GM23338 (cell line): ENCODE data around the gene TAAR5. TPM values are rescaled to one million over a fixed set of nuclear protein-coding genes. Genes with fewer than 3 reads are reported as not detected.
"Not testable (repeated sequence)": the region's sequence is repeated elsewhere in the genome, so short reads cannot be mapped to it uniquely, and the experiment has no call there.

Source experiments
- ATAC-seq: fragments of 200-7000 bp; cut with Tn5 transposase; 3 replicates; pipeline ENCODE4 v1.9.1; 2020
- DNase-seq: peaks from one replicate; pipeline ENCODE4 v3.0.0-alpha.2; 2015; ENCODE audit warnings: low spot score
- H2AFZ ChIP-seq: fragments of 200-600 bp; sonication (generic); 2 replicates; pipeline ENCODE4 v1.8.0; 2016; ENCODE audit warnings: antibody characterized with exemption, mild to moderate bottlenecking, moderate library complexity
- H3F3A ChIP-seq: fragments of 200-600 bp; sonication (generic); replicated peaks from 2 replicates; pipeline ENCODE4 v1.8.0; 2017; ENCODE audit warnings: antibody characterized with exemption, mixed run types, low read depth
- H3K27ac ChIP-seq: fragments of 200-600 bp; sonication (generic); 2 replicates; pipeline ENCODE4 v1.6.1; 2016; ENCODE audit warnings: low read depth
- H3K27me3 ChIP-seq: fragments of 200-600 bp; sonication (generic); 2 replicates; pipeline ENCODE4 v1.8.0; 2016; ENCODE audit warnings: mild to moderate bottlenecking, mixed run types, moderate library complexity; ENCODE audit not compliant: insufficient read depth
- H3K36me3 ChIP-seq: fragments of 200-600 bp; sonication (generic); 2 replicates; pipeline ENCODE4 v1.8.0; 2016; ENCODE audit warnings: mild to moderate bottlenecking; ENCODE audit not compliant: insufficient read depth
- H3K4me1 ChIP-seq: fragments of 200-600 bp; sonication (generic); 2 replicates; pipeline ENCODE4 v1.8.0; 2016; ENCODE audit warnings: mild to moderate bottlenecking, moderate library complexity; ENCODE audit not compliant: insufficient read depth
- H3K4me2 ChIP-seq: fragments of 200-600 bp; sonication (generic); 2 replicates; pipeline ENCODE4 v1.7.1; 2017; ENCODE audit warnings: mixed run types
- H3K4me3 ChIP-seq: fragments of 200-600 bp; sonication (generic); 2 replicates; pipeline ENCODE4 v1.6.1; 2016; ENCODE audit warnings: mixed run types
- H3K79me2 ChIP-seq: fragments of 200-600 bp; sonication (generic); replicated peaks from 2 replicates; pipeline ENCODE4 v1.8.0; 2017; ENCODE audit warnings: mild to moderate bottlenecking; ENCODE audit not compliant: insufficient read depth
- H3K9me2 ChIP-seq: fragments of 200-600 bp; sonication (generic); 2 replicates; pipeline ENCODE4 v1.8.0; 2017; ENCODE audit not compliant: insufficient read depth
- H4K20me1 ChIP-seq: fragments of 200-600 bp; sonication (generic); replicated peaks from 2 replicates; pipeline ENCODE4 v1.8.0; 2017; ENCODE audit warnings: mild to moderate bottlenecking; ENCODE audit not compliant: insufficient read depth
- H3K27ac Mint-ChIP-seq: 2 replicates; pipeline ENCODE4 v1.8.0; 2020; ENCODE audit warnings: inconsistent platforms, mild to moderate bottlenecking, moderate library complexity, mixed read lengths
- H3K27me3 Mint-ChIP-seq: 3 replicates; pipeline ENCODE4 v1.8.0; 2022; ENCODE audit warnings: low read depth, mild to moderate bottlenecking, moderate library complexity, mixed read lengths, inconsistent platforms; ENCODE audit not compliant: insufficient read depth, poor library complexity
- H3K36me3 Mint-ChIP-seq: 3 replicates; pipeline ENCODE4 v1.8.0; 2021; ENCODE audit warnings: low read depth, mild to moderate bottlenecking, inconsistent platforms, moderate library complexity, mixed read lengths
- H3K4me1 Mint-ChIP-seq: 3 replicates; pipeline ENCODE4 v1.8.0; 2020; ENCODE audit warnings: mild to moderate bottlenecking, inconsistent platforms, mixed read lengths
- H3K4me3 Mint-ChIP-seq: 3 replicates; pipeline ENCODE4 v1.8.0; 2021; ENCODE audit warnings: moderate library complexity, mild to moderate bottlenecking, inconsistent platforms, mixed read lengths
- H3K9me3 Mint-ChIP-seq: 3 replicates; pipeline ENCODE4 v1.8.0; 2020; ENCODE audit warnings: moderate library complexity, mild to moderate bottlenecking, inconsistent platforms, mixed read lengths
- CREB1 ChIP-seq: fragments of 250-450 bp; sonication (Bioruptor Pico); IDR thresholded peaks from 2 replicates; pipeline ENCODE4 v1.5.0; 2020; ENCODE audit warnings: low read depth, mild to moderate bottlenecking, moderate library complexity
- CTCF ChIP-seq, 2 experiments: fragments of 200-600 bp in 1 of 2; sonication (generic) in 1 of 2; conservative IDR thresholded peaks; 2 replicates each; pipeline versions ENCODE4 v1.5.1 to v1.6.1; 2016 to 2017; ENCODE audit warnings: antibody characterized with exemption in 2 of 2, low read depth in 2 of 2, mild to moderate bottlenecking in 2 of 2, moderate library complexity in 1 of 2
- EZH2phosphoT487 ChIP-seq: fragments of 200-600 bp; sonication (generic); IDR thresholded peaks from one replicate; pipeline ENCODE4 v1.8.1; 2018; ENCODE audit warnings: antibody characterized with exemption; ENCODE audit not compliant: unreplicated experiment
- JUNB ChIP-seq: IDR thresholded peaks from one replicate; pipeline ENCODE4 v1.6.1; 2016; ENCODE audit warnings: antibody characterized with exemption; ENCODE audit not compliant: unreplicated experiment
- NANOG ChIP-seq: IDR thresholded peaks from 2 replicates; pipeline ENCODE4 v1.6.1; 2016; ENCODE audit warnings: antibody characterized with exemption, borderline replicate concordance
- STAT1 ChIP-seq: IDR thresholded peaks from one replicate; pipeline ENCODE4 v1.6.1; 2016; ENCODE audit warnings: antibody characterized with exemption; ENCODE audit not compliant: unreplicated experiment
- polyA plus RNA-seq: library from polyadenylated mRNA; unstranded; fragments of >200 nt; fragmentation: Nextera tagmentation; extraction: Ambion mirVana; gene quantifications from 2 replicates; pipeline ENCODE4 v1.2.1, GENCODE V29; 2016
- total RNA-seq: library from RNA; depleted of rRNA; stranded (reverse); fragments of >200 nt; shearing (Covaris generic); gene quantifications from 2 replicates; pipeline ENCODE4 v1.2.3, GENCODE V29; 2014

The TAAR5 gene
- total and polyA plus RNA-seq, 2 experiments from 2014 or later: not detected

DNA sequence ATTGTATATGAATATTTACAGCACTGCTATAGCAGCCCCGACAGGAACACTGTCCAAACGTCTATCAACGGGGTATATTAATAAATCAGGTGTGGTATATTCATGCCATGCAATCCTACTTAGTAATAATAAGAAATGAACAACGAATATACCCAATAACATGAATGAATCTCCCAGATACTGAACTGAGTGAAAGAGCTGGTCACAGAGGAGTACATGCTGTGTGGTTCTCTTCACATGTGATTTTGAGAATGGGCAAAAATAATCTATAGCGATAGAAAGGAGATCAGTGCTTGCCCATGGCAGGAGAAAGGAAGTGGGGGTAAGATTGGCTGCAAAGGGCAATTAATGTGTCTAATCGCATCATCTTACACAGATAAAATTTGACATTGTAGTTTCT, 23.1 kb downstream of the TAAR5 start:
- Histone ChIP-seq H3K4me2 (no peak overlapping the region), H3K27ac (no peak overlapping the region), H3K4me3 (no peak overlapping the region), H3K27me3 (no peaks in the 10 kb centered on the region), H4K20me1 (no peaks in the 10 kb centered on the region), H3K79me2 (no peaks in the 10 kb centered on the region), H2AFZ (no peak overlapping the region), H3K4me1 (peaks cover 25% of the 10 kb centered on the region), H3K9me2 (no peaks in the 10 kb centered on the region), H3F3A (no peaks in the 10 kb centered on the region), H3K36me3 (no peaks in the 10 kb centered on the region)
- Mint-ChIP-seq H3K27me3 (peaks cover 3% of the 10 kb centered on the region), H3K27ac (no peak overlapping the region), H3K4me1 (peaks cover 32% of the 10 kb centered on the region), H3K36me3 (no peaks in the 10 kb centered on the region), H3K4me3 (no peak overlapping the region), H3K9me3 (no peaks in the 10 kb centered on the region)
- no peak for DNase-seq
- no peak for ATAC-seq
- TF ChIP-seq CTCF (conservative IDR thresholded peaks at IDR 0.05; ENCODE audit: low read depth in 2 of 2) (no peak), JUNB (no peak), EZH2phosphoT487 (no peak), CREB1 (CRISPR knock-in tag) (no peak), NANOG (no peak)

GRCh38 chr6:132560087-132560486, 29.5 kb downstream of the TAAR5 start:
- H3K36me3 Mint-ChIP-seq, H3K4me1 ChIP-seq, DNase-seq, H3F3A ChIP-seq, H3K9me2 ChIP-seq, H3K27ac ChIP-seq, H4K20me1 ChIP-seq, H3K27ac Mint-ChIP-seq, H3K79me2 ChIP-seq, H2AFZ ChIP-seq, H3K4me3 ChIP-seq, H3K4me3 Mint-ChIP-seq, H3K27me3 ChIP-seq, H3K4me1 Mint-ChIP-seq, ATAC-seq, H3K9me3 Mint-ChIP-seq, H3K36me3 ChIP-seq, H3K4me2 ChIP-seq, H3K27me3 Mint-ChIP-seq: not testable (repeated sequence)

GRCh38 chr6:132552372-132552771, 37.2 kb downstream of the TAAR5 start, which contains the start of gene TAAR8:
TSS of gene TAAR8 (plus strand) at chr6:132552672. CDS start at chr6:132552693, 21 bp downstream.
- Histone ChIP-seq H3K79me2 (no peaks in the 10 kb centered on the region), H3K4me2 (no peak within 1 kb of the TSS), H3K9me2 (no peaks in the 10 kb centered on the region), H3K27me3 (no peaks in the 10 kb centered on the region), H3F3A (no peaks in the 10 kb centered on the region), H2AFZ (peak within 1 kb of the TSS; percentile 90), H3K4me1 (peaks cover 9% of the 10 kb centered on the region), H3K36me3 (no peaks in the 10 kb centered on the region), H4K20me1 (no peaks in the 10 kb centered on the region), H3K27ac (no peak within 1 kb of the TSS), H3K4me3 (no peak within 1 kb of the TSS)
- H3K27me3 Mint-ChIP-seq: no peaks in the 10 kb centered on the region
- DNase-seq (no peak), ATAC-seq (no peak)
- H3K27ac Mint-ChIP-seq: no peak within 1 kb of the TSS
- H3K4me1 Mint-ChIP-seq: peaks cover 20% of the 10 kb centered on the region
- no peak within 1 kb of the TSS for H3K4me3 Mint-ChIP-seq
- H3K9me3 Mint-ChIP-seq: no peaks in the 10 kb centered on the region
- no peaks in the 10 kb centered on the region for H3K36me3 Mint-ChIP-seq
- TF ChIP-seq CREB1 (CRISPR knock-in tag) (no peak), STAT1 (no peak)
